ENCODE data around the gene TTC4.

Gene TTC4

GRCh38 chr1:54782156-54782555 is 66.5 kb downstream of the TTC4 start:
- DNase-seq (ENCODE audit: low read depth in 2 of 2) = no peak

- no peak for DNase-seq (ENCODE audit: low read depth in 2 of 2)
Observed at GRCh38 chr1:54782588-54782987, 66.9 kb downstream of the TTC4 start.

GRCh38 chr1:54784066-54784465 is 68.4 kb downstream of the TTC4 start:
- no peak for DNase-seq (ENCODE audit: low read depth in 2 of 2)

- DNase-seq (ENCODE audit: low read depth in 2 of 2) = no peak
Observed at GRCh38 chr1:54786778-54787177, 71.1 kb downstream of the TTC4 start.

GRCh38 chr1:54787604-54788003 is 71.9 kb downstream of the TTC4 start:
- DNase-seq (ENCODE audit: low read depth in 2 of 2) = no peak

GRCh38 chr1:54788459-54788858 is 72.8 kb downstream of the TTC4 start:
- no peak for DNase-seq (ENCODE audit: low read depth in 2 of 2)

GRCh38 chr1:54791880-54792522 is 76.3 kb downstream of the TTC4 start:
- DNase-seq (ENCODE audit: low read depth in 2 of 2) = peak; percentile 54 to 61
